Measurements from ENCODE around the gene SPCS2. TPM values are rescaled to one million over a fixed set of nuclear protein-coding genes. Genes with fewer than 3 reads are reported as not detected.

Gene SPCS2
- total RNA-seq, 1 donor from 2014 or later = 178 TPM

GRCh38 chr11:74978041-74978440 lies 29.0 kb downstream of the SPCS2 start:
- H3K27ac ChIP-seq = no peak overlapping the region
- intact Hi-C loops (cut with DNase I) = no loop called here

GRCh38 chr11:74980634-74981033 lies 31.6 kb downstream of the SPCS2 start:
- no peaks in the 10 kb centered on the region for H3K9me3 ChIP-seq
- TF ChIP-seq CTCF (IDR thresholded peaks at IDR 0.05) = no peak
- H3K27me3 ChIP-seq = no peaks in the 10 kb centered on the region
- DNase-seq (no peak), ATAC-seq (peak; percentile 68)
- H3K4me1 ChIP-seq = no peaks in the 10 kb centered on the region
- H3K27ac ChIP-seq = no peak overlapping the region
- peaks cover 39% of the 10 kb centered on the region for H3K36me3 ChIP-seq
- H3K4me3 ChIP-seq = no peak overlapping the region
- intact Hi-C loops (cut with DNase I) = no loop called here

More at GRCh38 chr11:74978041-74978440, 29.0 kb downstream of the SPCS2 start:
- Histone ChIP-seq H3K36me3 (peaks cover 65% of the 10 kb centered on the region), H3K27me3 (no peaks in the 10 kb centered on the region), H3K4me3 (no peak overlapping the region), H3K4me1 (no peaks in the 10 kb centered on the region), H3K9me3 (no peaks in the 10 kb centered on the region)
- no peak for TF ChIP-seq CTCF (IDR thresholded peaks at IDR 0.05)
- ATAC-seq (no peak), DNase-seq (no peak)

GRCh38 chr11:74981888-74982287 lies 32.8 kb downstream of the SPCS2 start:
- peaks cover 28% of the 10 kb centered on the region for H3K36me3 ChIP-seq
- no peaks in the 10 kb centered on the region for H3K4me1 ChIP-seq
- no peaks in the 10 kb centered on the region for H3K27me3 ChIP-seq
- no peak overlapping the region for H3K27ac ChIP-seq
- TF ChIP-seq CTCF (IDR thresholded peaks at IDR 0.05) = no peak
- no peak overlapping the region for H3K4me3 ChIP-seq
- DNase-seq (no peak), ATAC-seq (no peak)
- no peaks in the 10 kb centered on the region for H3K9me3 ChIP-seq
- intact Hi-C loops (cut with DNase I) = no loop called here

- DNase-seq = no peak
- H3K27ac ChIP-seq = no peak overlapping the region
- H3K9me3 ChIP-seq = no peaks in the 10 kb centered on the region
- H3K4me1 ChIP-seq = no peaks in the 10 kb centered on the region
- H3K4me3 ChIP-seq = no peak overlapping the region
- ATAC-seq = no peak
- intact Hi-C loops (cut with DNase I) = no loop called here
- no peak for TF ChIP-seq CTCF (IDR thresholded peaks at IDR 0.05)
- peaks cover 11% of the 10 kb centered on the region for H3K36me3 ChIP-seq
- H3K27me3 ChIP-seq = no peaks in the 10 kb centered on the region
These were observed 35.0 kb downstream of the SPCS2 start for GRCh38 chr11:74984070-74984469.

GRCh38 chr11:74984730-74985129 lies 35.7 kb downstream of the SPCS2 start:
- no peak for DNase-seq
- H3K4me3 ChIP-seq = no peak overlapping the region
- intact Hi-C loops (cut with DNase I) = no loop called here

More at GRCh38 chr11:74984730-74985129, 35.7 kb downstream of the SPCS2 start:
- no peaks in the 10 kb centered on the region for H3K4me1 ChIP-seq
- no peak for TF ChIP-seq CTCF (IDR thresholded peaks at IDR 0.05)
- no peak overlapping the region for H3K27ac ChIP-seq
- H3K9me3 ChIP-seq = no peaks in the 10 kb centered on the region
- peaks cover 4% of the 10 kb centered on the region for H3K36me3 ChIP-seq
- no peak for ATAC-seq
- H3K27me3 ChIP-seq = no peaks in the 10 kb centered on the region
